Esophagus muscularis mucosa (tissue), 4 donors: Measurements from ENCODE around the gene TECRL. TPM values are rescaled to one million over a fixed set of nuclear protein-coding genes. Genes with fewer than 3 reads are reported as not detected.

ENCODE experiments used
- DNase-seq: peaks from one replicate; pipeline ENCODE4 v3.0.0-alpha.2; 2017; ENCODE audit errors: extremely low spot score
- H3K27ac ChIP-seq, 4 donors: fragments of 200-600 bp; sonication (generic); replicated peaks in 1 of 4; 1 replicate in 3 of 4; 2 replicates in 1 of 4; pipeline ENCODE4 v1.5.1; 2016 to 2019; ENCODE audit warnings: mild to moderate bottlenecking in 1 of 4
- H3K27me3 ChIP-seq, 4 donors: fragments of 200-600 bp; sonication (generic); one replicate each; pipeline versions ENCODE4 v1.5.1 to v1.6.0; 2016 to 2019
- H3K36me3 ChIP-seq, 4 donors: fragments of 200-600 bp; sonication (generic); one replicate each; pipeline ENCODE4 v1.5.1; 2016 to 2019
- H3K4me1 ChIP-seq, 4 donors: fragments of 200-600 bp; sonication (generic); one replicate each; pipeline ENCODE4 v1.5.1; 2016 to 2019
- H3K4me3 ChIP-seq, 4 donors: fragments of 200-600 bp; sonication (generic); 1 replicate in 2 of 4; 2 replicates in 2 of 4; pipeline ENCODE4 v1.5.1; 2016 to 2019; ENCODE audit warnings: mild to moderate bottlenecking in 4 of 4, moderate library complexity in 1 of 4
- H3K9me3 ChIP-seq, 4 donors: fragments of 200-600 bp; sonication (generic); 1 replicate in 3 of 4; 2 replicates in 1 of 4; pipeline ENCODE4 v1.5.1; 2016 to 2019
- CTCF ChIP-seq, 3 experiments: fragments of 200-600 bp in 2 of 3; fragments of 450-650 bp in 1 of 3; sonication (generic) in 2 of 3; IDR thresholded peaks; one replicate each; pipeline ENCODE4 v1.5.1; 2017 to 2019; ENCODE audit warnings: antibody characterized with exemption in 3 of 3, mild to moderate bottlenecking in 2 of 3, moderate library complexity in 1 of 3
- EP300 ChIP-seq: sonication (generic); formaldehyde crosslinking; IDR thresholded peaks from one replicate; pipeline ENCODE4 v1.6.1; 2017; ENCODE audit warnings: antibody characterized with exemption
- POLR2A ChIP-seq: fragments of 450-650 bp; IDR thresholded peaks from one replicate; pipeline ENCODE4 v1.6.1; 2017; ENCODE audit warnings: antibody characterized with exemption, moderate library complexity, mild to moderate bottlenecking, low read depth
- POLR2AphosphoS5 ChIP-seq, 2 donors: sonication (generic); formaldehyde crosslinking; IDR thresholded peaks; one replicate each; pipeline ENCODE4 v1.6.1; 2017; ENCODE audit warnings: antibody characterized with exemption in 2 of 2
- WGBS: methylation state at CpG from one replicate; pipeline ENCODE4 v1.1.5; 2018; 5-methylcytosine and 5-hydroxymethylcytosine counted together
- intact Hi-C: fragments of 100-400 bp; cut with DNase I; formaldehyde crosslinking; loops from one replicate; pipeline ENCODE4 v1.15.1; 2023
- total RNA-seq, 4 donors: library from RNA; depleted of rRNA; stranded (reverse); fragments of >200 nt; gene quantifications; one replicate each; pipeline versions ENCODE4 v1.1.0 to v1.2.1, GENCODE V29; 2016

Gene TECRL
- total RNA-seq, 4 donors from 2014 or later, result 0.11 TPM; not detected in 3

GRCh38 chr4:64359489-64359888, 49.8 kb downstream of the TECRL start:
- DNase-seq, result no peak
- Histone ChIP-seq H3K4me1 (no peaks in the 10 kb centered on the region), H3K27ac (no peak overlapping the region), H3K9me3 (no peaks in the 10 kb centered on the region), H3K36me3 (no peaks in the 10 kb centered on the region), H3K4me3 (no peak overlapping the region), H3K27me3 (no peaks in the 10 kb centered on the region)
- 78% methylated on average over 3 of the region's 3 CpGs for WGBS
- no peak for TF ChIP-seq EP300
- TF ChIP-seq POLR2AphosphoS5 (IDR thresholded peaks at IDR 0.05), result no peak
- TF ChIP-seq POLR2A, result no peak
- no peak for TF ChIP-seq CTCF (IDR thresholded peaks at IDR 0.05)
- intact Hi-C loops, result no loop called here

GRCh38 chr4:64353904-64354303, 55.3 kb downstream of the TECRL start:
- Histone ChIP-seq H3K27me3 (no peaks in the 10 kb centered on the region), H3K4me1 (no peaks in the 10 kb centered on the region), H3K4me3 (no peak overlapping the region), H3K27ac (no peak overlapping the region), H3K36me3 (no peaks in the 10 kb centered on the region), H3K9me3 (no peaks in the 10 kb centered on the region)
- no peak for TF ChIP-seq EP300
- TF ChIP-seq POLR2AphosphoS5 (IDR thresholded peaks at IDR 0.05), result no peak
- TF ChIP-seq POLR2A, result no peak
- TF ChIP-seq CTCF (IDR thresholded peaks at IDR 0.05), result no peak
- intact Hi-C loops, result no loop called here
- 58% methylated on average over 2 of the region's 2 CpGs for WGBS
- DNase-seq, result no peak

- DNase-seq, result no peak
- TF ChIP-seq POLR2AphosphoS5 (IDR thresholded peaks at IDR 0.05) (no peak), POLR2A (no peak), CTCF (IDR thresholded peaks at IDR 0.05) (no peak), EP300 (no peak)
- Histone ChIP-seq H3K27ac (no peak overlapping the region), H3K4me3 (no peak overlapping the region), H3K4me1 (peaks cover 7 to 12% (median 9%) of the 10 kb centered on the region in 4 donors), H3K9me3 (no peaks in the 10 kb centered on the region), H3K36me3 (no peaks in the 10 kb centered on the region), H3K27me3 (no peaks in the 10 kb centered on the region)
- WGBS, result 61% methylated on average over 3 of the region's 3 CpGs
- intact Hi-C loops, result no loop called here
These were observed 67.5 kb downstream of the TECRL start for GRCh38 chr4:64341711-64342110.

GRCh38 chr4:64340218-64341110, 68.8 kb downstream of the TECRL start:
- intact Hi-C loops, result no loop called here
- Histone ChIP-seq H3K4me1 (peaks cover 7 to 12% (median 9%) of the 10 kb centered on the region in 4 donors), H3K4me3 (no peak overlapping the region), H3K27ac (no peak overlapping the region), H3K27me3 (no peaks in the 10 kb centered on the region), H3K9me3 (no peaks in the 10 kb centered on the region), H3K36me3 (no peaks in the 10 kb centered on the region)
- 83% methylated on average over 3 of the region's 5 CpGs for WGBS
- no peak for DNase-seq
- TF ChIP-seq CTCF (IDR thresholded peaks at IDR 0.05) (no peak), POLR2AphosphoS5 (IDR thresholded peaks at IDR 0.05) (no peak), EP300 (no peak), POLR2A (no peak)
